SK-N-SH treated with all-trans-retinoic acid at 6 μM for 48 hours (cell line): ENCODE data around the gene TRIM56.
"Not testable (repeated sequence)": the region's sequence is repeated elsewhere in the genome, so short reads cannot be mapped to it uniquely, and the experiment has no call there.

Experiments
- ATAC-seq: fragments of 200-7000 bp; cut with Tn5 transposase; 3 replicates; pipeline ENCODE4 v1.9.1; 2020; ENCODE audit warnings: mild to moderate bottlenecking, moderate library complexity
- ARNTL ChIP-seq: fragments of 450-650 bp; formaldehyde crosslinking; IDR thresholded peaks from 2 replicates; pipeline ENCODE4 v1.5.0; 2020; ENCODE audit warnings: low read depth, mild to moderate bottlenecking, moderate library complexity, borderline replicate concordance
- BACH2 ChIP-seq: fragments of 250-450 bp; sonication (Bioruptor Pico); IDR thresholded peaks from 2 replicates; pipeline ENCODE4 v1.9.0; 2021; ENCODE audit warnings: mild to moderate bottlenecking, borderline replicate concordance
- CSRNP3 ChIP-seq: fragments of 250-450 bp; sonication (Bioruptor Pico); IDR thresholded peaks from 2 replicates; pipeline ENCODE4 v1.5.1; 2021; ENCODE audit warnings: mild to moderate bottlenecking, moderate library complexity
- GLIS3 ChIP-seq: fragments of 250-450 bp; sonication (Bioruptor Pico); IDR thresholded peaks from 2 replicates; pipeline ENCODE4 v1.5.0; 2020; ENCODE audit warnings: mild to moderate bottlenecking, moderate library complexity
- ISL1 ChIP-seq: fragments of 250-450 bp; sonication (Bioruptor Pico); IDR thresholded peaks from 2 replicates; pipeline ENCODE4 v2.1.2; 2022; ENCODE audit warnings: mild to moderate bottlenecking, moderate library complexity
- OSR1 ChIP-seq: fragments of 250-450 bp; sonication (Bioruptor Pico); IDR thresholded peaks from 2 replicates; pipeline ENCODE4 v1.8.0; 2022; ENCODE audit warnings: moderate library complexity, mild to moderate bottlenecking, inconsistent platforms
- POU6F1 ChIP-seq: fragments of 250-450 bp; sonication (Bioruptor Pico); IDR thresholded peaks from 2 replicates; pipeline ENCODE4 v1.8.0; 2021; ENCODE audit warnings: low read depth, mild to moderate bottlenecking, moderate library complexity, borderline replicate concordance
- RARB ChIP-seq: fragments of 250-450 bp; sonication (Bioruptor Pico); IDR thresholded peaks from 2 replicates; pipeline ENCODE4 v1.8.0; 2021; ENCODE audit warnings: mild to moderate bottlenecking, moderate library complexity
- SNAI2 ChIP-seq: fragments of 250-450 bp; sonication (Bioruptor Pico); IDR thresholded peaks from 2 replicates; pipeline ENCODE4 v1.5.0; 2020; ENCODE audit warnings: mild to moderate bottlenecking, moderate library complexity
- TCF4 ChIP-seq: fragments of 250-450 bp; sonication (Bioruptor Pico); IDR thresholded peaks from 2 replicates; pipeline ENCODE4 v1.8.0; 2021; ENCODE audit warnings: mild to moderate bottlenecking, moderate library complexity, borderline replicate concordance
- TOX ChIP-seq: fragments of 250-450 bp; sonication (Bioruptor Pico); IDR thresholded peaks from 2 replicates; pipeline ENCODE4 v1.8.0; 2021; ENCODE audit warnings: mild to moderate bottlenecking, moderate library complexity, borderline replicate concordance
- ZC3H10 ChIP-seq: fragments of 250-450 bp; sonication (Bioruptor Pico); IDR thresholded peaks from 2 replicates; pipeline ENCODE4 v1.5.1; 2021; ENCODE audit warnings: mild to moderate bottlenecking, moderate library complexity
- ZFP3 ChIP-seq: fragments of 250-450 bp; sonication (Bioruptor Pico); IDR thresholded peaks from 2 replicates; pipeline ENCODE4 v1.5.0; 2020; ENCODE audit warnings: mild to moderate bottlenecking, moderate library complexity
- ZFP30 ChIP-seq: fragments of 450-650 bp; formaldehyde crosslinking; IDR thresholded peaks from 2 replicates; pipeline ENCODE4 v1.5.0; 2022; ENCODE audit warnings: mild to moderate bottlenecking, moderate library complexity
- ZNF565 ChIP-seq: fragments of 450-650 bp; formaldehyde crosslinking; conservative IDR thresholded peaks from 2 replicates; pipeline ENCODE4 v1.5.0; 2020; ENCODE audit warnings: low read depth, mild to moderate bottlenecking, moderate library complexity
- ZNF8 ChIP-seq: fragments of 450-650 bp; formaldehyde crosslinking; IDR thresholded peaks from 2 replicates; pipeline ENCODE4 v1.5.0; 2020; ENCODE audit warnings: mild to moderate bottlenecking, moderate library complexity
- TF ChIP-seq, protein P1 (sequence below): fragments of 250-450 bp; sonication (Bioruptor Pico); IDR thresholded peaks from 2 replicates; pipeline ENCODE4 v1.8.0; 2020; ENCODE audit warnings: mild to moderate bottlenecking, moderate library complexity, borderline replicate concordance
- TF ChIP-seq, protein P2 (sequence below): fragments of 250-450 bp; sonication (Bioruptor Pico); IDR thresholded peaks from 2 replicates; pipeline ENCODE4 v1.5.1; 2020; ENCODE audit warnings: low read depth, mild to moderate bottlenecking, moderate library complexity

The TRIM56 gene

GRCh38 chr7:101129603-101130117 is 44.4 kb downstream of the TRIM56 start (continued):
- TF ChIP-seq ISL1 (CRISPR knock-in tag) (no peak), ZFP3 (CRISPR knock-in tag) (no peak), POU6F1 (CRISPR knock-in tag) (no peak), OSR1 (CRISPR knock-in tag) (no peak), ZNF8 (no peak), ZC3H10 (CRISPR knock-in tag) (no peak), TOX (CRISPR knock-in tag) (no peak)
- TF ChIP-seq, protein P1, sequence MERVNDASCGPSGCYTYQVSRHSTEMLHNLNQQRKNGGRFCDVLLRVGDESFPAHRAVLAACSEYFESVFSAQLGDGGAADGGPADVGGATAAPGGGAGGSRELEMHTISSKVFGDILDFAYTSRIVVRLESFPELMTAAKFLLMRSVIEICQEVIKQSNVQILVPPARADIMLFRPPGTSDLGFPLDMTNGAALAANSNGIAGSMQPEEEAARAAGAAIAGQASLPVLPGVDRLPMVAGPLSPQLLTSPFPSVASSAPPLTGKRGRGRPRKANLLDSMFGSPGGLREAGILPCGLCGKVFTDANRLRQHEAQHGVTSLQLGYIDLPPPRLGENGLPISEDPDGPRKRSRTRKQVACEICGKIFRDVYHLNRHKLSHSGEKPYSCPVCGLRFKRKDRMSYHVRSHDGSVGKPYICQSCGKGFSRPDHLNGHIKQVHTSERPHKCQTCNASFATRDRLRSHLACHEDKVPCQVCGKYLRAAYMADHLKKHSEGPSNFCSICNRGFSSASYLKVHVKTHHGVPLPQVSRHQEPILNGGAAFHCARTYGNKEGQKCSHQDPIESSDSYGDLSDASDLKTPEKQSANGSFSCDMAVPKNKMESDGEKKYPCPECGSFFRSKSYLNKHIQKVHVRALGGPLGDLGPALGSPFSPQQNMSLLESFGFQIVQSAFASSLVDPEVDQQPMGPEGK, result no peak
- TF ChIP-seq, protein P2, sequence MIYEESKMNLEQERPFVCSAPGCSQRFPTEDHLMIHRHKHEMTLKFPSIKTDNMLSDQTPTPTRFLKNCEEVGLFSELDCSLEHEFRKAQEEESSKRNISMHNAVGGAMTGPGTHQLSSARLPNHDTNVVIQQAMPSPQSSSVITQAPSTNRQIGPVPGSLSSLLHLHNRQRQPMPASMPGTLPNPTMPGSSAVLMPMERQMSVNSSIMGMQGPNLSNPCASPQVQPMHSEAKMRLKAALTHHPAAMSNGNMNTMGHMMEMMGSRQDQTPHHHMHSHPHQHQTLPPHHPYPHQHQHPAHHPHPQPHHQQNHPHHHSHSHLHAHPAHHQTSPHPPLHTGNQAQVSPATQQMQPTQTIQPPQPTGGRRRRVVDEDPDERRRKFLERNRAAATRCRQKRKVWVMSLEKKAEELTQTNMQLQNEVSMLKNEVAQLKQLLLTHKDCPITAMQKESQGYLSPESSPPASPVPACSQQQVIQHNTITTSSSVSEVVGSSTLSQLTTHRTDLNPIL (CRISPR knock-in tag), result no peak

DNA sequence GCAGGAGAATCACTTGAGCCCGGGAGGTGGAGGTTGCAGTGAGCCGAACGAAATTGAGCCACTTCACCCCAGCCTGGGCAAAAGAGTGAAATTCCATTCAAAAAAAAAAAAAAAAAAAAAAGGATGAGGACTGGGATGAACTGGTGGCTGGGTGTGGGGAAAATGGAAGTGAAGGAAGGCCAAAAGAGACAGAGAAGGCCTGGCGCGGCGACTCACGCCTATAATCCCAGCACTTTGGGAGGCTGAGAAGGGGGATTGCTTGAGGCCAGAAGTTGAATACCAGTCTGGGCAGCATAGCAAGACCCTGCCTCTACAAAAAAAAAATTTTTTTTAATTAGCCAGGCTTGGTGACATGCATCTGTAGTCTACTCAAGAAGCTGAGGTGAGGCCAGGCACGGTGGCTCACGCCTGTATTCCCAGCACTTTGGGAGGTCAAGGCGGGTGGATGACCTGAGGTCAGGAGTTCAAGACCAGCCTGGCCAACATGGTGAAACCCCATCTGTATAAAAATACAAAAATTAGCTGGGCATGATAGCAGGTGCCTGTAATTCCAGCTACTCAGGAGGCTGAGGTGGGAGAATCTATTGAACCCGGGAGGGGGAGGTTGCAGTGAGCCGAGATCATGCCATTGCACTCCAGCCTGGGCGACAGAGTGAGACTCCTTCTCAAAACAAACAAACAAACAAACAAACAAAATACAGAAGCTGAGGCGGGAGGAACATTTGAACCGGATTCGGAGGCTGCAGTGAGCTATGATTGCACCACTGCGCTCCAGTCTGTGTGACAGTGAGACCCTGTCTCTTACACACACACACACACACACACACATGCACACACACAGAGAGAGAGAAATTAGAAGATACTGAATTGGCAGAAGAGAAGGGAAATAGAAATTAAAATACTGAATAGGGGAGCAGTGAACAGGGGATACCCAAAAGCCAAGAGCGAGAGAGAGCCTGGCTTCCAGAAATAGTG is 47.6 kb downstream of the TRIM56 start:
- ATAC-seq, result not testable (repeated sequence)

DNA sequence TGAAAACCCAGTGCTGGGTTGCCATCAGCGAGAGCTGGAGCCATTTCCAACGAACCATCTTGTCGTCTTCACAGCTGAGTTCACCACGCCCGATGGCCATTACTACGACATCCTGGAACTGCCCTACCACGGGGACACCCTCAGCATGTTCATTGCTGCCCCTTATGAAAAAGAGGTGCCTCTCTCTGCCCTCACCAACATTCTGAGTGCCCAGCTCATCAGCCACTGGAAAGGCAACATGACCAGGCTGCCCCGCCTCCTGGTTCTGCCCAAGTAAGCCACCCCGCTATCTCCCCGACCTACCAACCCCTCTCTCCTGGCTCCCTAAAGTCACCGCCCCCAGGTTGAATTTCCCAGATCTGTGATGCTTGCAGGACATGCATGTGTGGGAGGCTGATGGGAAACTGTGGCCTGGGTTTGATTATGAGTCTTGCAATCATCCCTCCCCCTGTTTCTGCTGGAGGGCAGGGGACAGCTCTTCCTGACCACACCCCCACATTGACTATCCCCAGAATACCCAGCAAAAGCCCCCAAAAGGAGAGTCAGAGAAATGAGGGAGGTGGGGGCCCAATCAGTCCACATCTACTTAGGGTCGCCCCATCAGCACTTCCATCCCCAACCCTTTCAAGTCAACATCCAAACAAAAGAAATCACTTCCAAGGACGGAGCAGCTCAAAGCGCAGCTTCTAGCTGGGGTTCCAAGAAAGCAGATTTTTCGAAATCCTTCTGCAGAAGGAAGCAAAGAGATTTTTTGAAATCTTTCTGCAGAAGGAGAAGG is 48.5 kb downstream of the TRIM56 start:
- TF ChIP-seq ZC3H10 (CRISPR knock-in tag) (no peak), TOX (CRISPR knock-in tag) (no peak), SNAI2 (no peak), TCF4 (CRISPR knock-in tag) (no peak), ZFP30 (CRISPR knock-in tag) (no peak), ISL1 (CRISPR knock-in tag) (no peak)

GRCh38 chr7:101134399-101134980 is 49.2 kb downstream of the TRIM56 start:
- no peak for ATAC-seq
- TF ChIP-seq ZNF565 (CRISPR knock-in tag), result no peak
- no peak for TF ChIP-seq SNAI2
- TF ChIP-seq RARB (CRISPR knock-in tag), result no peak
- TF ChIP-seq ARNTL (CRISPR knock-in tag), result no peak
- no peak for TF ChIP-seq ZNF8
- TF ChIP-seq POU6F1 (CRISPR knock-in tag), result no peak
- TF ChIP-seq BACH2 (CRISPR knock-in tag), result no peak
- TF ChIP-seq ZFP3 (CRISPR knock-in tag), result no peak
- TF ChIP-seq CSRNP3, result no peak
- TF ChIP-seq ZFP30 (CRISPR knock-in tag), result no peak
- no peak for TF ChIP-seq ISL1 (CRISPR knock-in tag)
- TF ChIP-seq, protein P1, result no peak
- no peak for TF ChIP-seq GLIS3 (CRISPR knock-in tag)
- TF ChIP-seq, protein P2 (CRISPR knock-in tag), result no peak

More for the DNA sequence above, 48.5 kb downstream of the TRIM56 start:
- peak; percentile 1 for ATAC-seq
